HepG2 (cell line): ENCODE data around the gene PIP. TPM values are rescaled to one million over a fixed set of nuclear protein-coding genes. Genes with fewer than 3 reads are reported as not detected.
"Not testable (repeated sequence)": the region's sequence is repeated elsewhere in the genome, so short reads cannot be mapped to it uniquely, and the experiment has no call there.

Experiments
- ATAC-seq: fragments of 200-7000 bp; cut with Tn5 transposase; 3 replicates; pipeline ENCODE4 v1.9.1; 2020; ENCODE audit warnings: mild to moderate bottlenecking, moderate library complexity
- BruUV-seq: library from RNA; stranded (reverse); fragments of 400-500 nt; replicated peaks from 2 replicates; lab custom pipeline; 2021; lab: Mats Ljungman, UMichigan
- CTCF ChIA-PET: fragments of 300-600 bp; formaldehyde crosslinking; extraction: SDS; loops from one replicate; lab custom pipeline; 2021; ENCODE audit warnings: low total read pairs, inconsistent platforms, low intra/inter-chr PET ratio; lab: Yijun Ruan, JAX
- POLR2A ChIA-PET: fragments of 350-600 bp; sonication (Branson Sonifier 250); formaldehyde crosslinking; loops from one replicate; lab custom pipeline; 2020; ENCODE audit warnings: antibody characterized with exemption, inconsistent platforms; lab: Yijun Ruan, JAX
- DNase-seq: peaks from one replicate; pipeline ENCODE4 v3.0.0-alpha.2; 2015; ENCODE audit warnings: low spot score
- FAIRE-seq: peaks from 3 replicates; lab custom pipeline; 2011; peaks lifted over from hg19 to GRCh38; lab: Jason Lieb, UNC
- H2AFZ ChIP-seq: one replicate; pipeline ENCODE4 v1.6.1; 2011; ENCODE audit warnings: low read length, inconsistent platforms
- H3K27ac ChIP-seq: fragments of 300-600 bp; 3 replicates; pipeline ENCODE4 v1.8.0; 2011; ENCODE audit warnings: mixed run types, mild to moderate bottlenecking, mixed read lengths, low read length, inconsistent platforms; ENCODE audit not compliant: insufficient read depth; ENCODE audit errors: extremely low read length
- H3K27me3 ChIP-seq, 2 experiments: fragments of 200-600 bp in 1 of 2; 2 replicates in 1 of 2; 3 replicates in 1 of 2; pipeline versions ENCODE4 v1.6.0 to v1.8.0; 2011; ENCODE audit warnings: low read length in 2 of 2, mild to moderate bottlenecking in 2 of 2, moderate library complexity in 2 of 2, inconsistent platforms in 1 of 2; ENCODE audit not compliant: insufficient read depth in 2 of 2, control insufficient read depth in 1 of 2
- H3K36me3 ChIP-seq, 2 experiments: fragments of 200-600 bp in 1 of 2; replicated peaks in 1 of 2; 2 replicates in 1 of 2; 3 replicates in 1 of 2; pipeline versions ENCODE4 v1.5.1 to v1.8.0; 2011; ENCODE audit warnings: low read length in 2 of 2, inconsistent platforms in 1 of 2; ENCODE audit not compliant: insufficient read depth in 2 of 2, control insufficient read depth in 1 of 2
- H3K4me1 ChIP-seq: 2 replicates; pipeline ENCODE4 v1.5.1; 2012; ENCODE audit warnings: low read length, inconsistent platforms; ENCODE audit not compliant: insufficient read depth
- H3K4me2 ChIP-seq: 2 replicates; pipeline ENCODE4 v1.6.0; 2011; ENCODE audit warnings: low read depth, low read length, inconsistent platforms
- H3K4me3 ChIP-seq, 3 experiments: fragments of 200-600 bp in 1 of 3; sonication (generic), shearing (Covaris generic) in 1 of 3; replicated peaks in 1 of 3; 2 replicates each; pipeline ENCODE4 v1.5.1; 2011 to 2016; ENCODE audit warnings: low read length in 3 of 3, inconsistent platforms in 2 of 3, low read depth in 2 of 3, mild to moderate bottlenecking in 2 of 3, control low read depth in 1 of 3, mixed read lengths in 1 of 3; ENCODE audit not compliant: insufficient read depth in 1 of 3
- H3K79me2 ChIP-seq: one replicate; pipeline ENCODE4 v1.6.1; 2011; ENCODE audit warnings: low read length, inconsistent platforms; ENCODE audit not compliant: insufficient read depth
- H3K9ac ChIP-seq: 2 replicates; pipeline ENCODE4 v1.6.0; 2011; ENCODE audit warnings: mild to moderate bottlenecking, low read depth, low read length, inconsistent platforms; ENCODE audit not compliant: insufficient read depth
- H3K9me3 ChIP-seq: 2 replicates; pipeline ENCODE4 v1.5.1; 2012; ENCODE audit warnings: mild to moderate bottlenecking, low read length
- H4K20me1 ChIP-seq: 2 replicates; pipeline ENCODE4 v1.6.0; 2011; ENCODE audit warnings: inconsistent platforms, mild to moderate bottlenecking, low read length, moderate library complexity; ENCODE audit not compliant: insufficient read depth
- CHCHD3 ChIP-seq: sonication (generic); formaldehyde crosslinking; IDR thresholded peaks from 2 replicates; pipeline ENCODE4 v1.8.0; 2022; ENCODE audit warnings: mild to moderate bottlenecking, missing genetic modification reagents, moderate library complexity
- MYC ChIP-seq: sonication (generic); formaldehyde crosslinking; IDR thresholded peaks from 2 replicates; pipeline ENCODE4 v1.9.0; 2021; ENCODE audit warnings: missing genetic modification reagents, borderline replicate concordance
- NAIF1 ChIP-seq: sonication (generic); formaldehyde crosslinking; IDR thresholded peaks from 2 replicates; pipeline ENCODE4 v1.5.0; 2020; ENCODE audit warnings: mild to moderate bottlenecking, missing genetic modification reagents, borderline replicate concordance
- ZBTB21 ChIP-seq: sonication (generic); formaldehyde crosslinking; IDR thresholded peaks from 2 replicates; pipeline ENCODE4 v1.4.0; 2020; ENCODE audit warnings: missing genetic modification reagents
- ZNF547 ChIP-seq: sonication (generic); formaldehyde crosslinking; IDR thresholded peaks from 2 replicates; pipeline ENCODE4 v1.5.1; 2020; ENCODE audit warnings: mild to moderate bottlenecking, missing genetic modification reagents
- ZNF766 ChIP-seq: sonication (generic); formaldehyde crosslinking; IDR thresholded peaks from 2 replicates; pipeline ENCODE4 v1.5.0; 2020; ENCODE audit warnings: missing genetic modification reagents, borderline replicate concordance
- WGBS: methylation state at CpG from one replicate; pipeline ENCODE4 v1.1.6; 2017; ENCODE audit warnings: low lambda C conversion rate; 5-methylcytosine and 5-hydroxymethylcytosine counted together
- in situ Hi-C: cut with HindIII; loops from 2 replicates; pipeline ENCODE4 v1.10.0; 2017; ENCODE audit warnings: low pct_unique_long_range_greater_than_20kb; ENCODE audit not compliant: extremely low pct_ligation_motif_present
- intact Hi-C: fragments of 100-400 bp; cut with micrococcal nuclease; formaldehyde crosslinking; loops from one replicate; pipeline ENCODE4 v1.10.0; 2022; ENCODE audit not compliant: unreplicated experiment
- polyA plus RNA-seq, 8 experiments: library from polyadenylated mRNA; depleted of rRNA in 3 of 8; stranded (reverse) in 7 of 8; unstranded in 1 of 8; fragments of >200 nt; fragmentation: Illumina TruSeq in 4 of 8; extraction: Trizol in 4 of 8; gene quantifications; 2 replicates each; pipeline versions ENCODE4 v1.2.1 to v1.2.3, GENCODE V29; 2011 to 2016; ENCODE audit warnings: low read depth in 4 of 8, missing spikeins in 1 of 8, mixed read lengths in 1 of 8; ENCODE audit not compliant: insufficient read depth in 1 of 8
- total RNA-seq, 5 experiments: library from RNA; depleted of rRNA; stranded (reverse); fragments of >200 nt; fragmentation: Illumina TruSeq; extraction: Trizol; gene quantifications; 2 replicates each; pipeline ENCODE4 v1.2.3, GENCODE V29; 2016; ENCODE audit warnings: low read depth in 1 of 5
- TF ChIP-seq, protein P1 (sequence below): sonication (generic); formaldehyde crosslinking; IDR thresholded peaks from 2 replicates; pipeline ENCODE4 v1.8.0; 2022; ENCODE audit warnings: mild to moderate bottlenecking, missing genetic modification reagents, borderline replicate concordance
- TF ChIP-seq, protein P2 (sequence below): IDR thresholded peaks from 2 replicates; pipeline ENCODE4 v1.6.1; 2016; ENCODE audit warnings: low read depth, control low read depth

PIP gene
- total and polyA plus RNA-seq, 2 of the 13 experiments (the other 11 are each of a cell fraction or from before 2014, with no cell fraction given): not detected

- in situ Hi-C loops (no loop called here), intact Hi-C loops (no loop called here)
- H2AFZ ChIP-seq: no peak overlapping the region
- no peaks in the 10 kb centered on the region for H3K9me3 ChIP-seq
- H3K27ac ChIP-seq: no peak overlapping the region
- BruUV-seq: no TSS peak
- CTCF ChIA-PET: no interaction called here
- FAIRE-seq: no peak
- TF ChIP-seq, protein P1, sequence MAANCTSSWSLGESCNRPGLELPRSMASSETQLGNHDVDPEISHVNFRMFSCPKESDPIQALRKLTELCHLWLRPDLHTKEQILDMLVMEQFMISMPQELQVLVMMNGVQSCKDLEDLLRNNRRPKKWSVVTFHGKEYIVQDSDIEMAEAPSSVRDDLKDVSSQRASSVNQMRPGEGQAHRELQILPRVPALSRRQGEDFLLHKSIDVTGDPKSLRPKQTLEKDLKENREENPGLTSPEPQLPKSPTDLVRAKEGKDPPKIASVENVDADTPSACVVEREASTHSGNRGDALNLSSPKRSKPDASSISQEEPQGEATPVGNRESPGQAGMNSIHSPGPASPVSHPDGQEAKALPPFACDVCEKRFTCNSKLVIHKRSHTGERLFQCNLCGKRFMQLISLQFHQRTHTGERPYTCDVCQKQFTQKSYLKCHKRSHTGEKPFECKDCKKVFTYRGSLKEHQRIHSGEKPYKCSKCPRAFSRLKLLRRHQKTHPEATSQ: no peak
- TF ChIP-seq CHCHD3 (CRISPR knock-in tag): no peak
- no peak for TF ChIP-seq ZBTB21 (CRISPR knock-in tag)
- TF ChIP-seq NAIF1 (CRISPR knock-in tag): no peak
- TF ChIP-seq ZNF766: no peak
- TF ChIP-seq, protein P2, sequence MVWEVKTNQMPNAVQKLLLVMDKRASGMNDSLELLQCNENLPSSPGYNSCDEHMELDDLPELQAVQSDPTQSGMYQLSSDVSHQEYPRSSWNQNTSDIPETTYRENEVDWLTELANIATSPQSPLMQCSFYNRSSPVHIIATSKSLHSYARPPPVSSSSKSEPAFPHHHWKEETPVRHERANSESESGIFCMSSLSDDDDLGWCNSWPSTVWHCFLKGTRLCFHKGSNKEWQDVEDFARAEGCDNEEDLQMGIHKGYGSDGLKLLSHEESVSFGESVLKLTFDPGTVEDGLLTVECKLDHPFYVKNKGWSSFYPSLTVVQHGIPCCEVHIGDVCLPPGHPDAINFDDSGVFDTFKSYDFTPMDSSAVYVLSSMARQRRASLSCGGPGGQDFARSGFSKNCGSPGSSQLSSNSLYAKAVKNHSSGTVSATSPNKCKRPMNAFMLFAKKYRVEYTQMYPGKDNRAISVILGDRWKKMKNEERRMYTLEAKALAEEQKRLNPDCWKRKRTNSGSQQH: no peak
- no peak for TF ChIP-seq MYC (CRISPR knock-in tag)
- no peak for TF ChIP-seq ZNF547 (CRISPR knock-in tag)
- no peaks in the 10 kb centered on the region for H4K20me1 ChIP-seq
- H3K79me2 ChIP-seq: no peaks in the 10 kb centered on the region
- no peak overlapping the region for H3K4me3 ChIP-seq
- H3K9ac ChIP-seq: no peak overlapping the region
- no peaks in the 10 kb centered on the region for H3K27me3 ChIP-seq
- ATAC-seq: no peak
- H3K36me3 ChIP-seq: no peaks in the 10 kb centered on the region
- POLR2A ChIA-PET: no interaction called here
- no peak for DNase-seq
- no peak overlapping the region for H3K4me2 ChIP-seq
- H3K4me1 ChIP-seq: no peaks in the 10 kb centered on the region
Measured at GRCh38 chr7:143148651-143149050, 16.8 kb downstream of the PIP start.

- H3K79me2 ChIP-seq, in situ Hi-C loops, H3K4me3 ChIP-seq, DNase-seq, H2AFZ ChIP-seq, BruUV-seq, H3K9ac ChIP-seq, POLR2A ChIA-PET, FAIRE-seq, H3K27me3 ChIP-seq, H3K4me1 ChIP-seq, CTCF ChIA-PET, H3K36me3 ChIP-seq, ATAC-seq, H4K20me1 ChIP-seq, intact Hi-C loops, H3K9me3 ChIP-seq, H3K4me2 ChIP-seq, H3K27ac ChIP-seq: not testable (repeated sequence)
- 44% methylated on average over 6 of the region's 6 CpGs for WGBS
Measured at GRCh38 chr7:143150696-143151095, 18.8 kb downstream of the PIP start.

GRCh38 chr7:143158617-143159016, 26.7 kb downstream of the PIP start:
- H3K4me1 ChIP-seq, FAIRE-seq, H3K79me2 ChIP-seq, DNase-seq, H3K9ac ChIP-seq, H3K36me3 ChIP-seq, H3K27ac ChIP-seq, ATAC-seq, H3K9me3 ChIP-seq, H3K4me2 ChIP-seq, CTCF ChIA-PET, BruUV-seq, POLR2A ChIA-PET, in situ Hi-C loops, H3K27me3 ChIP-seq, intact Hi-C loops, H4K20me1 ChIP-seq, H3K4me3 ChIP-seq, H2AFZ ChIP-seq: not testable (repeated sequence)
- 27% methylated on average over 3 of the region's 3 CpGs for WGBS
